Measurements from ENCODE around the gene GRID1.

DNA sequence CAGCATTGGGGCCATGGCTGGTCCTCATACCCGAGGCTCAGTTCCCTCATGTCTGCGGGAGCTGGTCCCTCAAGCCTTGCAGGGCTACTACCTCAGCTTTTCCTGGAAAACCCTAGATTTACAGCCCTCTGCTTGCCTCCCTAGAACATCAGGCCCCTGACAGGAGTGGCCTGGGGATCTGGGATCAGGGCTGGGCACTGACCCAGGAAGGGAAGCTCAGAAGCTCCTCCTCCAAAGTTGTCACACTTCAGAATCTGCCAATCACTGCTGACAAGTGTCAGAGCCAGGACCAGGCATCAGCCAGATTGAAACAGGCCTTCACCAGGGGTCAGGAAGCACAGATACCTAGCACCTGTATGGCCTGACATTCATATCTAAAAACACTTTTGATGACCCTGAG, 115.2 kb downstream of the GRID1 start:
- TF ChIP-seq, protein P1, sequence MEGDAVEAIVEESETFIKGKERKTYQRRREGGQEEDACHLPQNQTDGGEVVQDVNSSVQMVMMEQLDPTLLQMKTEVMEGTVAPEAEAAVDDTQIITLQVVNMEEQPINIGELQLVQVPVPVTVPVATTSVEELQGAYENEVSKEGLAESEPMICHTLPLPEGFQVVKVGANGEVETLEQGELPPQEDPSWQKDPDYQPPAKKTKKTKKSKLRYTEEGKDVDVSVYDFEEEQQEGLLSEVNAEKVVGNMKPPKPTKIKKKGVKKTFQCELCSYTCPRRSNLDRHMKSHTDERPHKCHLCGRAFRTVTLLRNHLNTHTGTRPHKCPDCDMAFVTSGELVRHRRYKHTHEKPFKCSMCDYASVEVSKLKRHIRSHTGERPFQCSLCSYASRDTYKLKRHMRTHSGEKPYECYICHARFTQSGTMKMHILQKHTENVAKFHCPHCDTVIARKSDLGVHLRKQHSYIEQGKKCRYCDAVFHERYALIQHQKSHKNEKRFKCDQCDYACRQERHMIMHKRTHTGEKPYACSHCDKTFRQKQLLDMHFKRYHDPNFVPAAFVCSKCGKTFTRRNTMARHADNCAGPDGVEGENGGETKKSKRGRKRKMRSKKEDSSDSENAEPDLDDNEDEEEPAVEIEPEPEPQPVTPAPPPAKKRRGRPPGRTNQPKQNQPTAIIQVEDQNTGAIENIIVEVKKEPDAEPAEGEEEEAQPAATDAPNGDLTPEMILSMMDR (IDR thresholded peaks at IDR 0.05), result no peak
- TF ChIP-seq POLR2A (IDR thresholded peaks at IDR 0.05), result no peak

Measured in thyroid gland (tissue), 4 donors.